ENCODE results near the gene SLC24A3.

DNA sequence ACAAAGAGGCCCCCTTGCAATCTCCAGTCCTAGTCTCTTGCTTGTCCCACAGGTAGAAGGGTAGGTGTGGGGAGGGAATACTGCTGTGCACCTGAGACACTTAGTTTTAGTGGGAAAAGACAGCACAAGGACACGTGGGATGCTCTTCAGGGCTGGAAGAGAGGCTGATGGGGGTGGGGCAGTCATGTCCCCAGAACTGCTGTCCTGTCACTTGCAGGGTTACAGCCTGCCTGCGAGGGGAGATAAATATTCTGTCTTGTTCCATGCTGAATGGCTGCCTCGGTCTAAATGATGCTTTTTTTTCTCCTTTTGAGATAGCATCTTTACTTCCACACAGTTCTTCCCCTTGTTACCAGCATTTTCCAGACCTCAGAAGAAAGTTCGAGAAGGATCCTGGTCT, 106.2 kb downstream of the SLC24A3 start:
- TF ChIP-seq CTCF (conservative IDR thresholded peaks at IDR 0.05; ENCODE audit: low read depth, low read length) = no peak
- no peak for TF ChIP-seq EZH2 (IDR thresholded peaks at IDR 0.05; ENCODE audit: borderline replicate concordance, low read depth, low read length, poor library complexity, severe bottlenecking)
